Type B pancreatic cell (in vitro differentiated cells): ENCODE results near the gene COL25A1. TPM values are rescaled to one million over a fixed set of nuclear protein-coding genes. Genes with fewer than 3 reads are reported as not detected.

Experiments used
- DNase-seq: peaks from one replicate; pipeline ENCODE4 v3.0.0; 2021; ENCODE audit warnings: mixed read lengths; ENCODE audit not compliant: unreplicated experiment; ENCODE audit errors: extremely low spot score
- H3K27ac Mint-ChIP-seq: 2 replicates; pipeline ENCODE4 v1.8.0; 2021; ENCODE audit warnings: mild to moderate bottlenecking, mixed read lengths
- H3K27me3 Mint-ChIP-seq: 2 replicates; pipeline ENCODE4 v1.8.0; 2021; ENCODE audit warnings: mixed read lengths
- H3K36me3 Mint-ChIP-seq: 2 replicates; pipeline ENCODE4 v1.8.0; 2021; ENCODE audit warnings: mixed read lengths
- H3K4me1 Mint-ChIP-seq: one replicate; pipeline ENCODE4 v1.8.0; 2021; ENCODE audit warnings: mixed read lengths; ENCODE audit not compliant: unreplicated experiment
- H3K4me3 Mint-ChIP-seq: 2 replicates; pipeline ENCODE4 v1.8.0; 2021; ENCODE audit warnings: mild to moderate bottlenecking, mixed read lengths
- H3K9me3 Mint-ChIP-seq: 2 replicates; pipeline ENCODE4 v1.8.0; 2021; ENCODE audit warnings: mixed read lengths
- total RNA-seq: library from RNA; stranded (reverse); gene quantifications from 2 replicates; pipeline ENCODE4 v1.2.1, GENCODE V29; 2021; ENCODE audit warnings: low replicate concordance
- TF ChIP-seq, protein P1 (sequence below): fragments of 200-600 bp; sonication (generic); conservative IDR thresholded peaks from 2 replicates; pipeline ENCODE4 v1.5.0; 2021; ENCODE audit warnings: antibody characterized with exemption, mild to moderate bottlenecking

COL25A1 gene
- total RNA-seq, 1 donor from 2014 or later: 9.2 TPM

GRCh38 chr4:108775921-108776320 is 526.5 kb downstream of the COL25A1 start:
- Mint-ChIP-seq H3K4me3 (no peak overlapping the region), H3K27me3 (peaks cover 3% of the 10 kb centered on the region), H3K4me1 (peaks cover 4% of the 10 kb centered on the region), H3K9me3 (peaks cover 5% of the 10 kb centered on the region), H3K36me3 (no peaks in the 10 kb centered on the region), H3K27ac (no peak overlapping the region)
- TF ChIP-seq, protein P1, sequence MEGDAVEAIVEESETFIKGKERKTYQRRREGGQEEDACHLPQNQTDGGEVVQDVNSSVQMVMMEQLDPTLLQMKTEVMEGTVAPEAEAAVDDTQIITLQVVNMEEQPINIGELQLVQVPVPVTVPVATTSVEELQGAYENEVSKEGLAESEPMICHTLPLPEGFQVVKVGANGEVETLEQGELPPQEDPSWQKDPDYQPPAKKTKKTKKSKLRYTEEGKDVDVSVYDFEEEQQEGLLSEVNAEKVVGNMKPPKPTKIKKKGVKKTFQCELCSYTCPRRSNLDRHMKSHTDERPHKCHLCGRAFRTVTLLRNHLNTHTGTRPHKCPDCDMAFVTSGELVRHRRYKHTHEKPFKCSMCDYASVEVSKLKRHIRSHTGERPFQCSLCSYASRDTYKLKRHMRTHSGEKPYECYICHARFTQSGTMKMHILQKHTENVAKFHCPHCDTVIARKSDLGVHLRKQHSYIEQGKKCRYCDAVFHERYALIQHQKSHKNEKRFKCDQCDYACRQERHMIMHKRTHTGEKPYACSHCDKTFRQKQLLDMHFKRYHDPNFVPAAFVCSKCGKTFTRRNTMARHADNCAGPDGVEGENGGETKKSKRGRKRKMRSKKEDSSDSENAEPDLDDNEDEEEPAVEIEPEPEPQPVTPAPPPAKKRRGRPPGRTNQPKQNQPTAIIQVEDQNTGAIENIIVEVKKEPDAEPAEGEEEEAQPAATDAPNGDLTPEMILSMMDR: no peak
- no peak for DNase-seq

DNA sequence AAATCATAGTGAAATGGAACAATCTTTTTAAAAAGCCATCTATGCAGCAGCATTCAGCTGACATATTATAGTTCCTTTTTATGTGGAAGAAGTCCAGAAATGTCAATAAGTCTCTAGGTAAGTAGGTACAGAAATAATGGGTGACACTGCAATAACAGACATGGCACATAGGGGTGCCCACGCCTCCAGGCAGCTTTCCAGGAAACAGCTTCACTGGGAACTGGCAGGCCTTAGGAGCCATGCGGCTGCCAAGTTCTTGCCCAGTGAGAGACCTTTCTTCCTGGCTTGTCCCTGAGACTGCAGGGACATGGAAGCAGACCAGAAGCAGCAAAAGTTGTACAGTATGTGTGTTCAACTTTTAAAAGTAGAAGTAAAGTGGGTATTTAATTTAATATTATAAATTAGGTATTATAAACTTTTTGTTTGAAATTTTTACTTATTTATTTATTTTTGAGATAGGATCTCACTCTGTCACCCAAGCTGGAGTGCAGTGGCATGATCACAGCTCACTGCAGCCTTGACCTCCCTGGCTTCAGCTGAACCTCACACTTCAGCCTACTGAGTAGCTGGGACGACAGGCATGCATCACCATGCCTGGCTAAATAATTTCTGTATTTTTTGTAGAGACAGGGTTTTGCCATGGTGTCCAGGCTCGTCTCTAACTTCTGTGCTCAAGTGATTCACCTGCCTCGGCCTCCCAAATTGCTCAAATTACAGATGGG is 527.5 kb downstream of the COL25A1 start:
- Mint-ChIP-seq H3K27me3 (peaks cover 3% of the 10 kb centered on the region), H3K4me1 (peaks cover 4% of the 10 kb centered on the region), H3K4me3 (no peak overlapping the region), H3K9me3 (peaks cover 5% of the 10 kb centered on the region), H3K27ac (no peak overlapping the region), H3K36me3 (no peaks in the 10 kb centered on the region)
- DNase-seq: no peak
- TF ChIP-seq, protein P1: no peak

- Mint-ChIP-seq H3K36me3 (no peaks in the 10 kb centered on the region), H3K27ac (no peak overlapping the region), H3K4me1 (peaks cover 2% of the 10 kb centered on the region), H3K9me3 (peaks cover 3% of the 10 kb centered on the region), H3K4me3 (no peak overlapping the region), H3K27me3 (peaks cover 2% of the 10 kb centered on the region)
- DNase-seq: no peak
- TF ChIP-seq, protein P1: no peak
Measured at GRCh38 chr4:108772402-108772801, 530.1 kb downstream of the COL25A1 start.

DNA sequence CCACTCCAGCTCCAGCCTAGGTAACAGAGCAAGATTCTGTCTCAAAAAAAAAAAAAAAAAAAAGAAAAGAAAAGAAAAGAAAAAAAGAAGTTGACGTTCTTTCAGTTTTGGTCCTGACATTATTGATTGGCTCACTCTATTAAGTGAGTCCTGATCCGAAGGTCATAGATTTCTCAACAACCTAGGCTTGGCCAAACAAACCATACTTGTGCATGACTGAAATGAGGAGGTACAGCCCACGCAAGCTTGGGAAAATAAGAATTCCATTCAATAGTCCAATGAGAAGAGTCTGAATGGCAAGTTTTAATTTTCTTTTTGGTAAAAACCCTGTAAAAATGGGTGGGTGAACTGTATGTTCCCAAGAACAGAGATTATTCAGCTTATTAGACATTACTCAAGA is 536.4 kb downstream of the COL25A1 start:
- no peak overlapping the region for H3K27ac Mint-ChIP-seq
- peaks cover 4% of the 10 kb centered on the region for H3K4me1 Mint-ChIP-seq
- TF ChIP-seq, protein P1: no peak
- DNase-seq: no peak
- peaks cover 27% of the 10 kb centered on the region for H3K27me3 Mint-ChIP-seq
- no peaks in the 10 kb centered on the region for H3K9me3 Mint-ChIP-seq
- H3K4me3 Mint-ChIP-seq: no peak overlapping the region
- no peaks in the 10 kb centered on the region for H3K36me3 Mint-ChIP-seq

GRCh38 chr4:108763986-108764385 is 538.5 kb downstream of the COL25A1 start:
- Mint-ChIP-seq H3K27ac (no peak overlapping the region), H3K4me3 (no peak overlapping the region), H3K9me3 (no peaks in the 10 kb centered on the region), H3K4me1 (peaks cover 4% of the 10 kb centered on the region), H3K36me3 (no peaks in the 10 kb centered on the region), H3K27me3 (peaks cover 41% of the 10 kb centered on the region)
- TF ChIP-seq, protein P1: no peak
- DNase-seq: no peak

- no peak for DNase-seq
- H3K4me3 Mint-ChIP-seq: peak overlapping the region; percentile 87
- TF ChIP-seq, protein P1: no peak
- no peaks in the 10 kb centered on the region for H3K9me3 Mint-ChIP-seq
- H3K4me1 Mint-ChIP-seq: peaks cover 4% of the 10 kb centered on the region
- H3K27ac Mint-ChIP-seq: peak overlapping the region; percentile 5
- H3K36me3 Mint-ChIP-seq: no peaks in the 10 kb centered on the region
- peaks cover 41% of the 10 kb centered on the region for H3K27me3 Mint-ChIP-seq
Measured at GRCh38 chr4:108763226-108763593, 539.2 kb downstream of the COL25A1 start.
